Gastrocnemius medialis (tissue), 4 donors: ENCODE data around the gene DEFB126. TPM values are rescaled to one million over a fixed set of nuclear protein-coding genes. Genes with fewer than 3 reads are reported as not detected.
"Not testable (repeated sequence)": the region's sequence is repeated elsewhere in the genome, so short reads cannot be mapped to it uniquely, and the experiment has no call there.

Experiments used
- ATAC-seq, 2 donors: fragments of 150-250 bp; one replicate each; pipeline ENCODE4 v1.9.1; 2016
- DNase-seq, 2 donors: peaks; one replicate each; pipeline ENCODE4 v3.0.0-alpha.2; 2019
- H3K27ac ChIP-seq, 4 donors: fragments of 200-600 bp; sonication (generic); 1 replicate in 1 of 4; 2 replicates in 3 of 4; pipeline ENCODE4 v1.5.1; 2016 to 2018; ENCODE audit warnings: mild to moderate bottlenecking in 2 of 4, moderate library complexity in 1 of 4
- H3K27me3 ChIP-seq, 3 donors: fragments of 200-600 bp; sonication (generic) in 2 of 3; 1 replicate in 1 of 3; 2 replicates in 2 of 3; pipeline versions ENCODE4 v1.5.1 to v1.6.0; 2016 to 2019; ENCODE audit warnings: mild to moderate bottlenecking in 1 of 3, moderate library complexity in 1 of 3
- H3K36me3 ChIP-seq, 2 donors: fragments of 200-600 bp; sonication (generic) in 1 of 2; one replicate each; pipeline ENCODE4 v1.5.1; 2017 to 2018
- H3K4me1 ChIP-seq, 2 donors: fragments of 200-600 bp; sonication (generic) in 1 of 2; one replicate each; pipeline ENCODE4 v1.5.1; 2016 to 2017; ENCODE audit warnings: mild to moderate bottlenecking in 2 of 2
- H3K4me3 ChIP-seq, 4 donors: fragments of 200-600 bp; sonication (generic) in 3 of 4; 1 replicate in 1 of 4; 2 replicates in 3 of 4; pipeline ENCODE4 v1.5.1; 2016 to 2019; ENCODE audit warnings: mild to moderate bottlenecking in 2 of 4
- H3K9me3 ChIP-seq, 3 donors: fragments of 200-600 bp; sonication (generic) in 2 of 3; 1 replicate in 1 of 3; 2 replicates in 2 of 3; pipeline ENCODE4 v1.5.1; 2016 to 2019
- POLR2A ChIP-seq, 2 donors: fragments of 450-650 bp; IDR thresholded peaks; one replicate each; pipeline ENCODE4 v1.6.1; 2017; ENCODE audit warnings: antibody characterized with exemption in 2 of 2, mild to moderate bottlenecking in 2 of 2, moderate library complexity in 2 of 2
- in situ Hi-C, 4 donors: fragments of 200-750 bp; cut with MboI; loops; one replicate each; pipeline versions ENCODE4 v1.15.0 to v1.8.0; 2017; ENCODE audit warnings: low sequenced_read_pairs in 4 of 4
- intact Hi-C: fragments of 100-400 bp; cut with DNase I; formaldehyde crosslinking; loops from one replicate; pipeline ENCODE4 v1.15.1; 2023; ENCODE audit warnings: low total_unique reads
- total RNA-seq, 4 donors: library from RNA; depleted of rRNA; stranded (reverse); fragments of >200 nt; gene quantifications; one replicate each; pipeline versions ENCODE4 v1.1.0 to v1.2.3, GENCODE V29; 2016
- TF ChIP-seq, protein P1 (sequence below), 5 experiments: fragments of 450-650 bp in 3 of 5; fragments of 200-600 bp in 2 of 5; sonication (generic) in 2 of 5; IDR thresholded peaks in 4 of 5; conservative IDR thresholded peaks in 1 of 5; 1 replicate in 4 of 5; 2 replicates in 1 of 5; pipeline ENCODE4 v1.5.1; 2016 to 2019; ENCODE audit warnings: antibody characterized with exemption in 5 of 5, mild to moderate bottlenecking in 3 of 5, moderate library complexity in 3 of 5

DEFB126 gene
- total RNA-seq, 4 donors from 2014 or later = not detected

DNA sequence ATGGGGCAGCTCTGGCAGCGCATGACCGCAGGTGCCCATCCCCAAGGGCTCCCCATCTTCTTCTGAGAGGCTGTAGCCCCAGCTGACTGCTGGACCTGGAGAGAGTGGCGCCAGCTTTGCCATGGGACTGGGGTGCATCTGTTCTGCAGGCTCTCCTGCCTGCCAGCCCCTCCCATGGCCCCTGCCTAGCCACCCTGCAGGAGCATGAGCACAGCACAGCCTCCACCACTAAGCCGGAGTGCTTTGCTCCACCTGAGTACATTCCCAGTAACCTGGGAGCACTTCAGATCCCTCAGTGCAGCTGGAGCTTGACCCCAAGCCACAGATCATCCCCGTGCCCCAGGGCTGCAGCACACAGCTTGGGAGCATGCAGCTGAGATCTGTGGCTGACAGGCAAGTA lies 38.9 kb upstream of the DEFB126 start:
- H3K4me3 ChIP-seq = no peak overlapping the region
- in situ Hi-C loops = no loop called here
- no peaks in the 10 kb centered on the region for H3K9me3 ChIP-seq
- H3K27me3 ChIP-seq = peaks cover 3 to 7% (median 5%) of the 10 kb centered on the region in 3 donors
- H3K27ac ChIP-seq = no peak overlapping the region
- ATAC-seq (no peak), DNase-seq (no peak)
- TF ChIP-seq, protein P1, sequence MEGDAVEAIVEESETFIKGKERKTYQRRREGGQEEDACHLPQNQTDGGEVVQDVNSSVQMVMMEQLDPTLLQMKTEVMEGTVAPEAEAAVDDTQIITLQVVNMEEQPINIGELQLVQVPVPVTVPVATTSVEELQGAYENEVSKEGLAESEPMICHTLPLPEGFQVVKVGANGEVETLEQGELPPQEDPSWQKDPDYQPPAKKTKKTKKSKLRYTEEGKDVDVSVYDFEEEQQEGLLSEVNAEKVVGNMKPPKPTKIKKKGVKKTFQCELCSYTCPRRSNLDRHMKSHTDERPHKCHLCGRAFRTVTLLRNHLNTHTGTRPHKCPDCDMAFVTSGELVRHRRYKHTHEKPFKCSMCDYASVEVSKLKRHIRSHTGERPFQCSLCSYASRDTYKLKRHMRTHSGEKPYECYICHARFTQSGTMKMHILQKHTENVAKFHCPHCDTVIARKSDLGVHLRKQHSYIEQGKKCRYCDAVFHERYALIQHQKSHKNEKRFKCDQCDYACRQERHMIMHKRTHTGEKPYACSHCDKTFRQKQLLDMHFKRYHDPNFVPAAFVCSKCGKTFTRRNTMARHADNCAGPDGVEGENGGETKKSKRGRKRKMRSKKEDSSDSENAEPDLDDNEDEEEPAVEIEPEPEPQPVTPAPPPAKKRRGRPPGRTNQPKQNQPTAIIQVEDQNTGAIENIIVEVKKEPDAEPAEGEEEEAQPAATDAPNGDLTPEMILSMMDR (IDR thresholded peaks at IDR 0.05 in 4 of 5, conservative IDR thresholded peaks at IDR 0.05 in 1 of 5) = no peak
- no peak for TF ChIP-seq POLR2A (IDR thresholded peaks at IDR 0.05)
- no peaks in the 10 kb centered on the region for H3K36me3 ChIP-seq
- intact Hi-C loops = no loop called here
- no peaks in the 10 kb centered on the region for H3K4me1 ChIP-seq

DNA sequence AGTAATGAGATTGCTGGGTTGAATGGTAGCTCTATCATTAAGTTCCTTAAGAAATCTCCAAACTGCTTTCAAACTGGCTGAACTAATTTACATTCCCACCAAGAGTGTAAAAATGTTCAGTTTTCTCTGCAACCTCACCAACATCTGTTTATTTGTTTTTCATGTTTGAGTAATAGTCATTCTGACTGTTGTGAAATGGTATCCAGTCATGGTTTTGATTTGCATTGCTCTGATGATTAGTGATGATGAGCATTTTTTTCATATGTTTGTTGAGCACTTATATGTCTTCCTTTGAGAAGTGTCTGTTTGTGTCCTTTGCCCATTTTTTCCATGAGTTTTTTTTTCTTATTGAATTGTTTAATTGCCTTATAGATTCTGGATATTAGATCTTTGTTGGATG lies 30.0 kb upstream of the DEFB126 start:
- Histone ChIP-seq H3K27me3 (no peaks in the 10 kb centered on the region), H3K9me3 (no peaks in the 10 kb centered on the region), H3K27ac (no peak overlapping the region), H3K4me3 (no peak overlapping the region), H3K4me1 (no peaks in the 10 kb centered on the region), H3K36me3 (no peaks in the 10 kb centered on the region)
- TF ChIP-seq, protein P1 (IDR thresholded peaks at IDR 0.05 in 4 of 5, conservative IDR thresholded peaks at IDR 0.05 in 1 of 5) = no peak
- TF ChIP-seq POLR2A (IDR thresholded peaks at IDR 0.05) = no peak
- DNase-seq (no peak), ATAC-seq (no peak)
- intact Hi-C loops = no loop called here
- in situ Hi-C loops = no loop called here

DNA sequence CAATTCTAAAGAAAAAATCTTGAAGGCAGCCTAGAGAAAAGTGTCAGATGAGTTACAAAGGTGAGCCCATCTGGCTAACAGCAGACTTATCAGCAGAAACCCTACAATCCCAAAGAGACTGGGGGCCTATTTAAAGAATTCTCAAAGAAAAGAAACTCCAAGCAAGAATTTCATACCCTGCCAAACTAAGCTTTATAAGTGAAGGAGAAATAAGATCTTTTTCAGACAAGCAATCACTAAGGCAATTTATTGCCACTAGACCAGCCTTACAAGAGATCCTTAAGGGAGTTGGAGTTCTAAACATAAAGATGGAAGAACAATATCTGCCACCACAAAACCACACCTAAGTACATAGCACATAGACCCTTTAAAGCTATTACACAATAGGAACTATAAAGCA lies 24.9 kb upstream of the DEFB126 start:
- DNase-seq (no peak), ATAC-seq (no peak)
- peaks cover 0 to 3% (median 0%) of the 10 kb centered on the region in 3 donors for H3K27me3 ChIP-seq
- no peak overlapping the region for H3K4me3 ChIP-seq
- no peak for TF ChIP-seq POLR2A (IDR thresholded peaks at IDR 0.05)
- TF ChIP-seq, protein P1 (IDR thresholded peaks at IDR 0.05 in 4 of 5, conservative IDR thresholded peaks at IDR 0.05 in 1 of 5) = no peak
- intact Hi-C loops (no loop called here), in situ Hi-C loops (no loop called here)
- H3K9me3 ChIP-seq = no peaks in the 10 kb centered on the region
- no peak overlapping the region for H3K27ac ChIP-seq
- H3K36me3 ChIP-seq = no peaks in the 10 kb centered on the region
- no peaks in the 10 kb centered on the region for H3K4me1 ChIP-seq

DNA sequence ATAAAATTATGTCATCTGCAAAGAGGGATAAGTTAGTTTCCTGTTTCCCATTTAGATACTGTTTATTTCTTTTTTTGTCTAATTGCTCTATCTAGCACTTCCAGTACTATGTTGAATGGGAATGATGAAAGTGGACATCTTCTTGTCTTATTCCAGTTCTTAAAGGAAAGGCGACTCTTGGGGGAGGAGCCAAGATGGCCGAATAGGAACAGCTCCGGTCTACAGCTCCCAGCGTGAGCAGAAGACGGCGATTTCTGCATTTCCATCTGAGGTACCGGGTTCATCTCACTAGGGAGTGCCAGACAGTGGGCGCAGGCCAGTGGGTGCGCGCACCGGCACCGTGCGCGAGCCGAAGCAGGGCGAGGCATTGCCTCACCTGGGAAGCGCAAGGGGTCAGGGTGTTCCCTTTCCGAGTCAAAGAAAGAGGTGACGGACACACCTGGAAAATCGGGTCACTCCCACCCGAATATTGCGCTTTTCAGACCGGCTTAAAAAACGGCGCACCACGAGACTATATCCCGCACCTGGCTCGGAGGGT lies 12.5 kb upstream of the DEFB126 start:
- in situ Hi-C loops, intact Hi-C loops, H3K27ac ChIP-seq, ATAC-seq, DNase-seq, H3K27me3 ChIP-seq, H3K4me1 ChIP-seq, H3K9me3 ChIP-seq, H3K36me3 ChIP-seq, H3K4me3 ChIP-seq: not testable (repeated sequence)

DNA sequence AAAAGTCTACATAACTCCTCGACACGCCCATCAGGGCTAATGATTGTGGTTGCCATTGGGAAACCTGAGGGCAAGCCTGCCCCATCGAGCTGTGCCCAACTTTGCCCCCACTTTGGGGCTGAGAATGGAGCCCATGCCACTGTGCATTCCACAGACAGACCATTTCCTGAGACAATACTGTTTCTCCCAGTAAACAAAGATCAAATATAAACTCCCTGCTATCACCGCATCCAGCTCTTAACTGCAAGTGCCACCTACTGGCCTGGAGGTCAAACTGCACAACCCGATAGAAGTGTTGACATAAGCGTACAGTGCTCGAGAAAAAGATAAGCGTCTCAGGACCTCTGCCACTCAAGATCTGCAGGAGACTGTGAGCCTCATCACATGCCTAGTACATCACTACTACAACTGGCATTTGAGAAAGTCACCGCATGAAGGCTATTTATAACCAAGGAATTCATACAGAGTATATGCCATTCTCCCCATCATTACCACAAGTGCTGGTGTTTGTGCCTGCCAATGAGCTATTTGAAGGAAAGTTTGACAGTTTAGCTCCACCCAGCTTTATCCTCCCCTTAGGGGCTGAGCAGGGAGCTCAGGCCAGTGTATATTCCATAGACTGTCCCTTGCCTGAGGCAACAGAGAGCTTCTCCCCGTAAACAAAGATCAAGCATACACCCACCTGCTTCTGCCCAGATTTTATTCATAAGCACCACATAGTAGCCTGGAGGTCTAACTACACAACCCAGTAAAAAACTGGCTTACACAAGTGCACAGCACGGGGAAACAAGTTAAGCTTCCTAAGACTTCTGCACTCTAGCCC lies 4.5 kb upstream of the DEFB126 start:
- no peak for ATAC-seq

More for the DNA sequence above, 4.5 kb upstream of the DEFB126 start:
- DNase-seq = no peak
- Histone ChIP-seq H3K27me3 (peaks cover 0 to 9% (median 0%) of the 10 kb centered on the region in 3 donors), H3K27ac (no peak overlapping the region), H3K36me3 (no peaks in the 10 kb centered on the region), H3K4me3 (no peak overlapping the region), H3K4me1 (no peaks in the 10 kb centered on the region), H3K9me3 (no peaks in the 10 kb centered on the region)
- no peak for TF ChIP-seq POLR2A (IDR thresholded peaks at IDR 0.05)
- TF ChIP-seq, protein P1 (IDR thresholded peaks at IDR 0.05 in 4 of 5, conservative IDR thresholded peaks at IDR 0.05 in 1 of 5) = peak in 1 of 5 experiments; percentile 14
- intact Hi-C loops = no loop called here
- in situ Hi-C loops = no loop called here
